ENCODE results near the gene CLEC16A.

The CLEC16A gene

DNA sequence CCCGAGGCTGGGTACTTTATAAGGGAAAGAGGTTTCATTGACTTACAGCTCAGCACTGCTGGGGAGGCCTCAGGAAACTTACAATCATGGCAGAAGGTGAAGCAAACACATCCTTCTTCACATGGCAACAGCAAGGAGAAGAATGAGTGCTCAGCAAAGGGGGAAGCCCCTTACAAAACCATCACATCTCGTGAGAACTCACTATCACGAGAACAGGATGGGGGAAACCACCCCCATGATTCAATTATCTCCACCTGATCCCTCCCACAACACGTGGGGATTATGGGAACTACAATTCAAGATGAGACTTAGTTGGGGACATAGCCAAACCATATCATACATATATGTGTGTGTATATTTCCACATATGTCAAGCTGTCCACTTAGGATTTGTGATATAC, 22.2 kb downstream of the CLEC16A start:
- peak in 1 of 2 donors; percentile 25 for DNase-seq

DNA sequence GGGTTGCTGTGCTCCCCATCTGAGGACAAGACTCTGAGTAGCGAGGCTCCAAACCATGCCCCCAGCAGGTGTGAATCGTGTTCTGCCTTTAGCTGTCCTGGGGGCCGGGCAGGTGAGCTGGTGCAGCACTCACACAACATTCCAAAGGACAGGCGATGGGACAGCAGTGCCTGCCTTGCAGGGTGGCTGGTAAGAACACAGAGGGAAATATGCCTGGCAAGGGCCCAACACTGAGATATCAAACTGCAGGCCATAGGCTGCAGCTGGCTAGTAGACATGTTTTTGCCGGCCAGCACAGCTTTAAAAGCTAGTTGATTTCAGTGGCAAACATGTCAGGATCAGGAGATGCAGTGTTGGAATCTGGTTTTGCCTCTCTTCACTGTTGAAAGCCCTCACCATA, 23.6 kb downstream of the CLEC16A start:
- DNase-seq, result no peak

- no peak for DNase-seq
Observed at GRCh38 chr16:10968498-10968897, 24.1 kb downstream of the CLEC16A start.

DNA sequence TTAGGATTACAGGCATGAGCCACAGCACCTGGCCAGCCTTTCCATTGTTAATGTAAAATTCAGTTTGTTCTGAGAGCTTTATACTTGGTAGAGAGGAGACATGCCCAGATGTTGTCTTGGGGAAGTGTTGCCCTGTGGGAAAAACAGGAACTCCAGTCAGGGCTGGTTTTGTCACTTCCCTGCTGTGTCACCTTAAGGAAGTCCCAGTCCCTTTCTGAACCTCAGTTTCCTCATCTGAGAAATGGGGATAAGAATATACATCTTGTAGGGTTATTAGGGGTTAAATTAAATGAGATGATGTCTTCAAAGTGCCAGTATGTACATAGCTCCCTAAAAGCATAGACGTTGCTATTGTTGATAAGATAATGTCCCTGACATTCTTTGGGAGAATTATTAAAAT, 25.3 kb downstream of the CLEC16A start:
- no peak for DNase-seq

DNA sequence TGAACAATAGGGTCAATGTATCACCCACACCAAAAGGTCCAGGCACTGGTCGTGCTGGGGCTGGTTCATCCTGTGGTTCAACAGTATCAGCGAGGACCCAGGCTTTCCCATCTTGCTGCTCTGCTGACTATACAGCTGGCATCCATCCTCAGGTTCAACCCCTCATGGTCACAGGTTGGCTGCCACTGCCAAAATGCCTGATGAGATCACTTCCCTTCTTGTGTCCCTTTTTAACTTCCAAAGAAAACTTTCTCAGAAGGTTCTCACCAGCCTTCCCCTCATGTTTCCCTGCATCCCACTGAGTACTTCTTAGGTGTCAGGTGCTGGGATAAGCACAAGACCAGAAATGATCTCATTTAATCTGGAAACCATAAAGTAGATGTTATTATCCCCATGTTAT, 25.7 kb downstream of the CLEC16A start:
- DNase-seq, result no peak

- DNase-seq, result peak; percentile 28 to 73
Observed at GRCh38 chr16:10971560-10971961, 27.2 kb downstream of the CLEC16A start.

DNA sequence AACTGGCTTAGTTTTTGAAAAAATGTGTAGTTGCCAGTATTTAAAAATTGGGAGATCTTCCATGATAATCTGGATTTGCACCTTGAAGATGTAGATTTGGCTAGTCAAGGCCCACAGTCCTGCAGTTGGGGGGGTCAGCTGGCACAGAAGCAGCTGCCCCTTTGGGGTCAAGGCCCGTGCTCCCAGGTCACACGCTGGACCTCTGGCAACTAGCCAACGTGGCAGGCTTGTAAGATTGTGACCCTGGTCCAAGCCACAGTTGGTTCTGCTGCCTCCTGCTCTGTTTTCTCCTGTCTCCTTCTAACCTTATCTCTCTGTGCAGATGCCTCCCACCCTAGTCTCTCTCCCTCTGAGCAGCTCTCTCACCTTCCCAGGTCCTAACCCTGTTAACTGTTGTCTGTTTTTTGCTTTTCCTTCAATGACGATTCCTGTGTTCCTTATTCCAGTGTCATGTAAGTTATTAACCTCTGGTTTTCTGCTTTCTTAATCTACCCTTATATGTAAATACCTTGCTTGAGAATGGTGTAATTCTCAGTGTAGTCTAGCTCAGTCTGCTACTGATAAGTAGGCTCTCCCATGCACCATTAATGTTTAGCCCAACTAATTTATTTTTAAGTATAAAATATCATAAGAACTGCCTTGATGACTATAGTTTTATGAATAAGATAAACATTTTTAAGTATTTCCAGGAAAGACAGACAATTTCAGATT, 27.9 kb downstream of the CLEC16A start:
- no peak for DNase-seq

DNA sequence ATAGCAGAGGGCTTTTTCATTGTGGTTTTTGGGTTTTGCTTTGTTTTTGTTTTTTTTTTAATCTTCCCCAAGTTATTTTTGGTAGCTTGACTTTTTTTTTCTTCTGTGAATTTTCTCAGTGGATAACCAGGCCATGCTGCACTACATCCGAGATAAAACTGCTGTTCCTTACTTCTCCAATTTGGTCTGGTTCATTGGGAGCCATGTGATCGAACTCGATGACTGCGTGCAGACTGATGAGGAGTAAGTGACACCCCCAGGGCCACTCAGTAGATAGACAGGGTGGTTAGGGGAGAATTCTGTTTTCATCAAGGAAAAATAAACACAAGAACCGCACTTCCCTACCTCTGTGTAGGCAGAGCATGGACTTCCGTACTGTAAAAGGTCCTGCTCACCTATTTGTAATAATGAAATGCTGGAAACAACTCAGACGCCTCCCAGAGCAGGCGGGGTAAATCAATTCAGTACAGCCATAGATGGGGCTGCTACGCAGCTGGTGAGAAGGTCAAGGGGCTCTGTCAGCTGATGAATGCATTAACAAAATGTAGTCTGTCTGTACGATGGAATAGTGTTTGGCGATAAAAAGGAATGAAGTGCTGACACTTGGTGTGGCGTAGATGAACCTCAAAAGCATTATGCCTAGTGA, 28.6 kb downstream of the CLEC16A start:
- DNase-seq, result no peak

- no peak for DNase-seq
Observed at GRCh38 chr16:10976634-10977033, 32.3 kb downstream of the CLEC16A start.

DNA sequence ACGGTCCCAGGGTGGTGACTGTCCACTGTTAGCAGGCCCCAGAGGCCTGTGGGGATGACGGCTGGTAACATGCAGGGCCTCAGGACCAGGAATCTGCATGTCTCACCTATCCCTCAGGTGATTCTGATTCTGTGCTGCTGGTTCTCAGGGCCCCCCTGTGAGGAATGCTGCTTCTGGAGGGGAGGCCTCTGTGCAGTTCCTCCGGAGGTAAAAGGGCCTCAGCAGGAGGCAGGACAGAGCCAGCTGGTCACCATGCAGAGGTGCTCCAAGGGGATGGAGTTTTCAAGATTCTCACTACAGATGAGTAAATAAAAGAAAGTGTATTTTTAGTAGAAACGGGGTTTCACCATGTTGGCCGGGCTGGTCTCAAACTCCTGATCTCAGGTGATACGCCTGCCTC, 33.8 kb downstream of the CLEC16A start:
- no peak for DNase-seq

GRCh38 chr16:10978871-10979446, 34.6 kb downstream of the CLEC16A start:
- DNase-seq, result no peak

DNA sequence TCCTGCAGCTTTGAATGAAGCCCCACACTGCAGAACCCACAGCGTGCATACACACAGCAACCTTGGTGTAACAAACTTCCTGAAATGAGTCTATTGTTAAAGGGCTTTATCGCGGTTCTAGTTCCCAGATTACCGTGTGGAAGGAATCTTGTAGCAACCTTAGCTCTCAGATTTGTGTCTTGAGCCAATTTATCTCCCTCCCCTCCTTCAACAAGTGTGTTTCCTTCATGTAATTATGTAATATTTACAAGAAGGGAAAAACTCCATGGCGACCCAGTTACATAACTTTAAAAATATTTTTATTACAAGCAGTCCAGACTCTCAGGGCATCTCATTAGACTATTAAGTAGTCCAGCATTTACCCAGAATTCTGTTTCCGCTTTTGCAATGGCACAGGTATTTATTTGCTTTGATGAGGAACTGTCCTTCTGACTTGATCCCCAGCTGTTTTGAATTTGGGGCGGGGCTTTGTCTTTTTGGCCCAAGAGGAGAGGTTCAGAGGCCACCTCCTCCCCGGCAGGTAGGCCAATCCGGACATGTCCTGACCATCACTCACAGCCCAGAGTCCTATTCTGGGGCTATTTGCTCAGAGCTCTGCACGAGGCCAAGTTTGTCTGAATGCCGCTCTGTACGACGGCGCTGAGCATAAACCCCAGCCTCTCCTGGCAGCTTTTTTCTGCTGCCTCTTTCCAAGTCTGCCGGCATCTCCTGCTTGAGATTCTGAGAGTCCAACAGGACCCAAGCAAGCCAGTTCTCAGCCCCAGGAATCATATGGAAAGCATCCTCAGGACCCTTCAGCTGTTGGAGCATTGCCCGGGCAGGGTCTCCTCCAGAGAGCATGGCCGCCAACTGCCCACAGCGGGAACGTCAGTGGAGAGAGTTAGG, 35.6 kb downstream of the CLEC16A start:
- DNase-seq, result no peak

- DNase-seq, result no peak
Observed at GRCh38 chr16:10980813-10981212, 36.4 kb downstream of the CLEC16A start.

- peak; percentile 29 to 36 for DNase-seq
Observed at GRCh38 chr16:10981697-10982216, 37.4 kb downstream of the CLEC16A start.

DNA sequence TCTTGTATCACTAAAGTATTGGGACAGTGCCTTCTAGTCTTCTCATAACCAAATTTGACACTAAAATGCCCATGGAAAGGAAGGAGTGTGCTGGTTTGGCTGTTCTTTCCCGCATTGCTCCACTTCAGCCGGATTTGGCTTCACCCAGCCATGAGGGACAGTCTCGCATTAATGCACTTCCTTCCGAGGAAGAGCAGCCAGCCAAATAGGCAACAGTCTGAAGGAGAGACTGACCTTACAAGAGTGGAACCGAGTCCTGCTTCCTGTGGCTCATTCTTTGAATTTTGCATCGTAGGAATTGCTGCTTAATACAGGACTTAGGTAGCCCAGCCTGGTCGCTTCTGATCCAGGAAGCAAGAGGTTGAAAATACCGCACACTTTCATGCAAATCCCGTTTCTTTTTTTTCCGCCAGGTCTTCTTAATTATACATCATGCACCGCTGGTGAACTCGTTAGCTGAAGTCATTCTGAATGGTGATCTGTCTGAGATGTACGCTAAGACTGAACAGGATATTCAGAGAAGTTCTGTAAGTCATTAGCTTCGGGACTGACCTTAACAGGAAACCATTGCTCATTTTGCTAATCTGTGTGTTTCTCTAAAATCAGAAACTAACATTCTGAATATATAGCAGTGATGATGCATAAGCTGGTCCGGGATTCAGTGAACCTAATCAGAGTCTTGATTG, 38.2 kb downstream of the CLEC16A start:
- no peak for DNase-seq

DNA sequence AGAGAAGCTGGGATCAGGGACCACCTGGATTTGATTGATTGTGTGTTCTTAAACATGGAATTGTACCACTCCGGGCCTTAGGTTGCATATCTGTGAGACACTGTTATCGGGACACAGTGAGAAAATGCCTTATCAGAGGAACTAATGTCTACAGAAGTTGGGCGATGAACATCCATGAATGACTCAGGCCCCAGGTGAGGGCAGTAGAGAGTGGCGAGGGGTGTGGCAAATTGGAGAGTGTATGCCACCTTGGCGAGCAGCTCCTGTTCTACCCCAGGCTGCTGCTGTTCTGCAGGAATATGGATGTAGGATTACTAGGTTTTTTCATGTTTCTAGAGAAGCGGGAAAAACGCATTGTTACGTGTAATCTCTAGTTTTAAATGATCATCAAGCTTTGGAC, 38.8 kb downstream of the CLEC16A start:
- peak in 1 of 2 donors; percentile 26 for DNase-seq

DNA sequence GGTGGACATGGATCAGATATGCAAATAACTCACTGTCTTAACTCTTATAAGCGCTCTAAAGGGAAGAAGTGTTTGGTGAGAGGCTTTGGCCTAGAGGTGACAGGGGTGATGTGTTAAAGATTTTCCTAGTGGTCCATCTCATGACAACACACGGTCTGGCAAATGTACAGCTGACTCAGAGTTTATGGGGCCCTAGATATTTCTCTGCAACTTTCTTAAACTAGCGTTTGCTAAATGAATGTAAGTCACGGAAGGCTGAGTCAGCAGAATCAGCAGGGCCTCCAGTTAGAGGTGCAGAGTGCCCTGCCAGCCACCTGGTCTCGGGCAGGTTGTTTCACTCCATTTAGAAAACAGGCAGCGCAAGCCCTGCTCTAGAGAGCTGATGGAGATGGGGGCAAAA, 40.1 kb downstream of the CLEC16A start:
- no peak for DNase-seq

- peak in 1 of 2 donors; percentile 51 for DNase-seq
Observed at GRCh38 chr16:10987361-10988163, 43.2 kb downstream of the CLEC16A start.

DNA sequence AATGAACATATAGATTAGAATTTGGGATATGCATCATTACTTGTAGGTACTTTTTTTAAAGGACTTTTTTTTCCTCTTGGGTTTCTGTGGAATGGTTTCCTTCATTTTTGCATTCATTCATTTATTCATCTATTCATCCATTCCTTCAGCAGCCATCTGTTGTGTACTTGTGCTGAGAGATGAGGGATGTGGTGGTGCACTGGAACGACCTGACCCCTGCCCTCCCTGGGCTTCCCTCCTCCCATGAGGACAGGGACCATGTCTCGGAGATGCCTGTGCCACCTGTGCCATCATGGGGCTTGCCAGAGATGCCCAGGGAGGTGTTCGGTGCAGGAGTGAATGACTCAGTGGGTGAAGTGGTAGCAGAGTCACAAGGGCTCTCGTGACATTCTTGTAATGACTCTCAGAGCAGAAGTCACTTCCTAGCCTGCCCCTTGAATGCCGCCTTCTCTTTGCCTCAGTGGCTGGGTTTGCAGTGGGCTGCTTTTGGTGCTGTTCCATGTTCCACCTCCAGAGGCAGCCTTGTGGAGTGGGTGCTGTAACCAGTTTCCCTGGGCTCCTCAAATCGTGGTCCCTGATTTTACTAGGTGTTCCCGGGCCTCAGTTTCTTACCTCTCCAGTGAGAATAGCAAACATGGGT, 43.9 kb downstream of the CLEC16A start:
- DNase-seq, result peak in 1 of 2 donors; percentile 39

- no peak for DNase-seq
Observed at GRCh38 chr16:10988879-10989278, 44.5 kb downstream of the CLEC16A start.

DNA sequence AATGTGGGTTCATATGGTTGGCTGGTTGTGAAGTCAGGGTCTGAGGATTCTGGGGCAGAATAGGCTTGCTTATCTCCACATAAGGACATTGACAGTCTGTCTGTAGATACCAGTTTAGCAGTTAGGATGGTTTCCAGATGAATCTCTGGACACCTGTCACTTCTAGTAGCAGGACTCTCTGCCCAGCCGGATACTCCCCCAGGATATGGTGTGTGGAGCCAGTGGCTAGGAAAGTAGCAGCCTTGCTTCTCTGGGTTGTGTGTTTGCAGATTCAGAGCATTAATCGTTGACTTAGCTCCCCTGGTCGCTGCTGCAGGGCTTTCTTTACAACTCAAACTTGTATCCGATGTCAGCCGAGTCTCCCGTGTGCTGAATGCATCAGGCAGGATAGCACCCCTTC, 45.2 kb downstream of the CLEC16A start:
- DNase-seq, result no peak
